ENCODE results near the gene BCO1.

BCO1 gene

GRCh38 chr16:81232740-81233367 lies 5.6 kb upstream of the BCO1 start:
- DNase-seq (ENCODE audit: low read depth in 2 of 2): no peak

GRCh38 chr16:81237282-81237681 lies 1.2 kb upstream of the BCO1 start:
- no peak for DNase-seq (ENCODE audit: low read depth in 2 of 2)

GRCh38 chr16:81237942-81238295 lies 570 bp upstream of the BCO1 start:
- no peak for DNase-seq (ENCODE audit: low read depth in 2 of 2)

GRCh38 chr16:81239367-81240121 lies 1.1 kb downstream of the BCO1 start:
- DNase-seq (ENCODE audit: low read depth in 2 of 2): no peak

- DNase-seq (ENCODE audit: low read depth in 2 of 2): no peak
These were observed 3.2 kb downstream of the BCO1 start for GRCh38 chr16:81241706-81242105.

GRCh38 chr16:81242977-81243618 lies 4.6 kb downstream of the BCO1 start:
- DNase-seq (ENCODE audit: low read depth in 2 of 2): no peak

GRCh38 chr16:81243942-81244341 lies 5.5 kb downstream of the BCO1 start:
- DNase-seq (ENCODE audit: low read depth in 2 of 2): no peak

GRCh38 chr16:81251871-81252270 lies 13.4 kb downstream of the BCO1 start:
- no peak for DNase-seq (ENCODE audit: low read depth in 2 of 2)

- no peak for DNase-seq (ENCODE audit: low read depth in 2 of 2)
These were observed 14.7 kb downstream of the BCO1 start for GRCh38 chr16:81253141-81253540.

- DNase-seq (ENCODE audit: low read depth in 2 of 2): no peak
These were observed 16.5 kb downstream of the BCO1 start for GRCh38 chr16:81254922-81255526.

GRCh38 chr16:81259916-81260315 lies 21.4 kb downstream of the BCO1 start:
- DNase-seq (ENCODE audit: low read depth in 2 of 2): no peak

GRCh38 chr16:81261049-81261648 lies 22.7 kb downstream of the BCO1 start:
- DNase-seq (ENCODE audit: low read depth in 2 of 2): no peak

- DNase-seq (ENCODE audit: low read depth in 2 of 2): no peak
These were observed 25.2 kb downstream of the BCO1 start for GRCh38 chr16:81263470-81264220.

GRCh38 chr16:81264386-81264785 lies 25.9 kb downstream of the BCO1 start:
- DNase-seq (ENCODE audit: low read depth in 2 of 2): no peak

GRCh38 chr16:81265052-81265451 lies 26.6 kb downstream of the BCO1 start:
- DNase-seq (ENCODE audit: low read depth in 2 of 2): no peak

- no peak for DNase-seq (ENCODE audit: low read depth in 2 of 2)
These were observed 27.4 kb downstream of the BCO1 start for GRCh38 chr16:81265658-81266451.

GRCh38 chr16:81266680-81267095 lies 28.2 kb downstream of the BCO1 start:
- DNase-seq (ENCODE audit: low read depth in 2 of 2): no peak

- no peak for DNase-seq (ENCODE audit: low read depth in 2 of 2)
These were observed 30.0 kb downstream of the BCO1 start for GRCh38 chr16:81268509-81268908.

- no peak for DNase-seq (ENCODE audit: low read depth in 2 of 2)
These were observed 34.9 kb downstream of the BCO1 start for GRCh38 chr16:81273223-81273950.

GRCh38 chr16:81275064-81275532 lies 36.6 kb downstream of the BCO1 start:
- DNase-seq (ENCODE audit: low read depth in 2 of 2): no peak

All from stimulated activated CD8-positive, alpha-beta memory T cell treated with anti-CD3 and anti-CD28 coated beads, Interleukin-15, amount 100 ng/mL, for 4 hours (primary cell).